ENCODE results near the gene TRAPPC5.

The TRAPPC5 gene

GRCh38 chr19:7640803-7641202 lies 39.8 kb upstream of the TRAPPC5 start:
- TF ChIP-seq POLR2AphosphoS5 (IDR thresholded peaks at IDR 0.05; ENCODE audit: low read depth) (no peak), REST (IDR thresholded peaks at IDR 0.05; ENCODE audit: insufficient replicate concordance, low read depth) (no peak), SPI1 (IDR thresholded peaks at IDR 0.05; ENCODE audit: borderline replicate concordance, low read depth) (no peak), GABPA (IDR thresholded peaks at IDR 0.05; ENCODE audit: low read depth) (no peak), CTCF (IDR thresholded peaks at IDR 0.05; ENCODE audit: insufficient read depth, low read length) (no peak)

GRCh38 chr19:7641290-7642276 lies 39.0 kb upstream of the TRAPPC5 start:
- TF ChIP-seq GABPA (IDR thresholded peaks at IDR 0.05; ENCODE audit: low read depth), result no peak
- no peak for TF ChIP-seq SPI1 (IDR thresholded peaks at IDR 0.05; ENCODE audit: borderline replicate concordance, low read depth)
- no peak for TF ChIP-seq REST (IDR thresholded peaks at IDR 0.05; ENCODE audit: insufficient replicate concordance, low read depth)
- TF ChIP-seq CTCF (IDR thresholded peaks at IDR 0.05; ENCODE audit: insufficient read depth, low read length), result no peak
- TF ChIP-seq POLR2AphosphoS5 (IDR thresholded peaks at IDR 0.05; ENCODE audit: low read depth), result 0 out of 2 replicates have a peak, but pooled peaks have one; percentile 32
- Histone ChIP-seq H3K27ac (replicated peaks) (no peak overlapping the region), H3K4me3 (replicated peaks; ENCODE audit: insufficient read depth, low read length) (no peak overlapping the region), H3K27me3 (ENCODE audit: insufficient read depth, poor library complexity, severe bottlenecking) (no peaks in the 10 kb centered on the region)
- no peak for DNase-seq (ENCODE audit: low read depth in 1 of 2, low spot score in 1 of 2)

More at GRCh38 chr19:7640803-7641202, 39.8 kb upstream of the TRAPPC5 start:
- H3K27me3 ChIP-seq (ENCODE audit: insufficient read depth, poor library complexity, severe bottlenecking), result no peaks in the 10 kb centered on the region
- H3K4me3 ChIP-seq (replicated peaks; ENCODE audit: insufficient read depth, low read length), result no peak overlapping the region
- DNase-seq (ENCODE audit: low read depth in 1 of 2, low spot score in 1 of 2), result no peak
- H3K27ac ChIP-seq (replicated peaks), result no peak overlapping the region

- TF ChIP-seq POLR2AphosphoS5 (IDR thresholded peaks at IDR 0.05; ENCODE audit: low read depth), result no peak
- no peak for TF ChIP-seq GABPA (IDR thresholded peaks at IDR 0.05; ENCODE audit: low read depth)
- no peak for TF ChIP-seq SPI1 (IDR thresholded peaks at IDR 0.05; ENCODE audit: borderline replicate concordance, low read depth)
- TF ChIP-seq CTCF (IDR thresholded peaks at IDR 0.05; ENCODE audit: insufficient read depth, low read length), result no peak
- TF ChIP-seq REST (IDR thresholded peaks at IDR 0.05; ENCODE audit: insufficient replicate concordance, low read depth), result no peak
- Histone ChIP-seq H3K27me3 (ENCODE audit: insufficient read depth, poor library complexity, severe bottlenecking) (no peaks in the 10 kb centered on the region), H3K27ac (replicated peaks) (no peak overlapping the region), H3K4me3 (replicated peaks; ENCODE audit: insufficient read depth, low read length) (no peak overlapping the region)
- DNase-seq (ENCODE audit: low read depth in 1 of 2, low spot score in 1 of 2), result no peak
Measured at GRCh38 chr19:7642295-7643030, 38.2 kb upstream of the TRAPPC5 start.
